Hepatocyte (in vitro differentiated cells): ENCODE data around the gene SLC39A13. TPM values are rescaled to one million over a fixed set of nuclear protein-coding genes. Genes with fewer than 3 reads are reported as not detected.

ENCODE experiments used
- DNase-seq: peaks from one replicate; pipeline ENCODE4 v3.0.0-alpha.2; 2016; ENCODE audit warnings: low spot score
- H2AFZ ChIP-seq: fragments of 200-600 bp; sonication (generic); 2 replicates; pipeline ENCODE4 v1.6.0; 2016; ENCODE audit warnings: antibody characterized with exemption, mild to moderate bottlenecking
- H3K27ac ChIP-seq: fragments of 200-600 bp; sonication (generic); 2 replicates; pipeline ENCODE4 v1.5.1; 2016; ENCODE audit warnings: mild to moderate bottlenecking
- H3K27me3 ChIP-seq: fragments of 200-600 bp; sonication (generic); 2 replicates; pipeline ENCODE4 v1.6.1; 2016
- H3K36me3 ChIP-seq: fragments of 200-600 bp; sonication (generic); replicated peaks from 2 replicates; pipeline ENCODE4 v1.5.1; 2016; ENCODE audit warnings: low read depth; ENCODE audit not compliant: insufficient read depth
- H3K4me1 ChIP-seq: fragments of 200-600 bp; sonication (generic); 2 replicates; pipeline ENCODE4 v1.5.1; 2016; ENCODE audit warnings: mild to moderate bottlenecking, moderate library complexity; ENCODE audit not compliant: insufficient read depth
- H3K4me2 ChIP-seq: fragments of 200-600 bp; sonication (generic); 2 replicates; pipeline ENCODE4 v1.6.0; 2016
- H3K4me3 ChIP-seq: fragments of 200-600 bp; sonication (generic); 2 replicates; pipeline ENCODE4 v1.5.1; 2016; ENCODE audit warnings: mild to moderate bottlenecking
- H3K79me2 ChIP-seq: fragments of 200-600 bp; sonication (generic); 2 replicates; pipeline ENCODE4 v1.6.0; 2017; ENCODE audit warnings: mild to moderate bottlenecking
- H3K9me2 ChIP-seq: fragments of 200-600 bp; sonication (generic); replicated peaks from 2 replicates; pipeline ENCODE4 v1.6.0; 2017; ENCODE audit warnings: mild to moderate bottlenecking; ENCODE audit not compliant: insufficient read depth
- H3K9me3 ChIP-seq: fragments of 200-600 bp; sonication (generic); 2 replicates; pipeline ENCODE4 v1.5.1; 2016; ENCODE audit warnings: low read depth, mild to moderate bottlenecking
- H4K20me1 ChIP-seq: fragments of 200-600 bp; sonication (generic); 2 replicates; pipeline ENCODE4 v1.6.0; 2016; ENCODE audit warnings: mild to moderate bottlenecking; ENCODE audit not compliant: insufficient read depth, poor library complexity, severe bottlenecking
- CTCF ChIP-seq: fragments of 200-600 bp; sonication (generic); IDR thresholded peaks from 2 replicates; pipeline ENCODE4 v1.5.1; 2016; ENCODE audit warnings: antibody characterized with exemption, mild to moderate bottlenecking; ENCODE audit not compliant: poor library complexity
- EZH2 ChIP-seq: fragments of 200-600 bp; sonication (generic); IDR thresholded peaks from 2 replicates; pipeline ENCODE4 v1.6.1; 2016; ENCODE audit warnings: antibody characterized with exemption, mild to moderate bottlenecking, borderline replicate concordance
- EZH2phosphoT487 ChIP-seq: fragments of 200-600 bp; sonication (generic); IDR thresholded peaks from one replicate; pipeline ENCODE4 v1.6.1; 2018; ENCODE audit warnings: antibody characterized with exemption, mild to moderate bottlenecking, low read depth, moderate library complexity; ENCODE audit not compliant: unreplicated experiment, severe bottlenecking
- WGBS: methylation state at CpG from one replicate; pipeline ENCODE4 v1.1.6; 2016; ENCODE audit warnings: low lambda C conversion rate; ENCODE audit errors: missing lambda C conversion rate; 5-methylcytosine and 5-hydroxymethylcytosine counted together
- polyA plus RNA-seq: library from polyadenylated mRNA; unstranded; fragments of >200 nt; fragmentation: Nextera tagmentation; extraction: Ambion mirVana; gene quantifications from 2 replicates; pipeline ENCODE4 v1.2.1, GENCODE V29; 2016
- total RNA-seq: library from RNA; depleted of rRNA; stranded (reverse); fragments of >200 nt; gene quantifications from 2 replicates; pipeline ENCODE4 v1.2.3, GENCODE V29; 2014

Gene SLC39A13
- total and polyA plus RNA-seq, 2 experiments from 2014 or later, result 72.3 to 118 TPM

DNA sequence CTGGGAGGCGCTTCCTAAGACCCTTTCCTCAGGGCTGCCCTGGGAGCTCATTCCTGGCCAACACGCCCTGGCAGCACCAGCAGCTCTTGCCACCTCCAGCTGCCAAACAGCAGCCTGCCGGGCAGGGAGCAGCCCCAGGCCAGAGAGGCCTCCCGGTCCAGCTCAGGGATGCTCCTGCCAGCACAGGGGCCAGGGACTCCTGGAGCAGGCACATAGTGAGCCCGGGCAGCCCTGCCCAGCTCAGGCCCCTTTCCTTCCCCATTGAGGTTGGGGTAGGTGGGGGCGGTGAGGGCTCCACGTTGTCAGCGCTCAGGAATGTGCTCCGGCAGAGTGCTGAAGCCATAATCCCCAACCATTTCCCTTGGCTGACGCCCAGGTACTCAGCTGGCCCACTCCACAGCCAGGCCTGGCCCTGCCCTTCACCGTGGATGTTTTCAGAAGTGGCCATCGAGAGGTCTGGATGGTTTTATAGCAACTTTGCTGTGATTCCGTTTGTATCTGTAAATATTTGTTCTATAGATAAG is 7.6 kb downstream of the SLC39A13 start:
- peak overlapping the region; percentile 57 for H3K4me2 ChIP-seq
- DNase-seq, result peak; percentile 86
- no peak for TF ChIP-seq EZH2
- no peak for TF ChIP-seq CTCF
- TF ChIP-seq EZH2phosphoT487, result no peak

GRCh38 chr11:47417712-47418111 is 9.3 kb downstream of the SLC39A13 start:
- H2AFZ ChIP-seq, result no peak overlapping the region
- H3K36me3 ChIP-seq, result no peaks in the 10 kb centered on the region
- WGBS, result 93% methylated on average over 6 of the region's 6 CpGs
- no peaks in the 10 kb centered on the region for H3K9me3 ChIP-seq
- no peak for TF ChIP-seq CTCF
- no peak for TF ChIP-seq EZH2phosphoT487
- TF ChIP-seq EZH2, result no peak
- no peaks in the 10 kb centered on the region for H3K9me2 ChIP-seq
- H3K4me3 ChIP-seq, result no peak overlapping the region
- H3K4me2 ChIP-seq, result no peak overlapping the region
- DNase-seq, result no peak
- no peaks in the 10 kb centered on the region for H3K79me2 ChIP-seq
- H4K20me1 ChIP-seq, result no peaks in the 10 kb centered on the region
- H3K27ac ChIP-seq, result no peak overlapping the region
- H3K4me1 ChIP-seq, result peaks cover 16% of the 10 kb centered on the region
- no peaks in the 10 kb centered on the region for H3K27me3 ChIP-seq

More for the DNA sequence above, 7.6 kb downstream of the SLC39A13 start:
- H3K27ac ChIP-seq, result peak overlapping the region; percentile 90
- no peaks in the 10 kb centered on the region for H4K20me1 ChIP-seq
- no peak overlapping the region for H2AFZ ChIP-seq
- peaks cover 2% of the 10 kb centered on the region for H3K79me2 ChIP-seq
- H3K27me3 ChIP-seq, result no peaks in the 10 kb centered on the region
- H3K4me1 ChIP-seq, result peaks cover 16% of the 10 kb centered on the region
- no peaks in the 10 kb centered on the region for H3K9me2 ChIP-seq
- H3K36me3 ChIP-seq, result no peaks in the 10 kb centered on the region
- H3K4me3 ChIP-seq, result no peak overlapping the region
- no peaks in the 10 kb centered on the region for H3K9me3 ChIP-seq
- WGBS, result 31% methylated on average over 13 of the region's 13 CpGs

GRCh38 chr11:47418454-47419259 is 10.3 kb downstream of the SLC39A13 start:
- no peak for TF ChIP-seq EZH2
- no peak for TF ChIP-seq CTCF
- TF ChIP-seq EZH2phosphoT487, result no peak
- no peak overlapping the region for H2AFZ ChIP-seq
- H3K9me2 ChIP-seq, result no peaks in the 10 kb centered on the region
- no peak overlapping the region for H3K27ac ChIP-seq
- H3K4me2 ChIP-seq, result no peak overlapping the region
- peaks cover 16% of the 10 kb centered on the region for H3K4me1 ChIP-seq
- no peaks in the 10 kb centered on the region for H4K20me1 ChIP-seq
- H3K9me3 ChIP-seq, result no peaks in the 10 kb centered on the region
- WGBS, result 94% methylated on average over 23 of the region's 23 CpGs
- H3K27me3 ChIP-seq, result no peaks in the 10 kb centered on the region
- H3K79me2 ChIP-seq, result no peaks in the 10 kb centered on the region
- H3K4me3 ChIP-seq, result no peak overlapping the region
- no peaks in the 10 kb centered on the region for H3K36me3 ChIP-seq
- DNase-seq, result no peak
